Caco-2 (cell line): ENCODE data around the gene RB1. TPM values are rescaled to one million over a fixed set of nuclear protein-coding genes. Genes with fewer than 3 reads are reported as not detected.

ENCODE experiments used
- BruUV-seq: library from RNA; stranded (reverse); fragments of 400-500 nt; replicated peaks from 2 replicates; lab custom pipeline; 2021; lab: Mats Ljungman, UMichigan
- CTCF ChIA-PET: fragments of 300-600 bp; sonication (Branson Sonifier 250); formaldehyde crosslinking; loops from one replicate; lab custom pipeline; 2022; ENCODE audit warnings: antibody characterized with exemption; lab: Charles Lee
- POLR2A ChIA-PET: fragments of 300-600 bp; sonication (Branson Sonifier 250); formaldehyde crosslinking; loops from one replicate; lab custom pipeline; 2022; ENCODE audit warnings: antibody characterized with exemption; lab: Charles Lee
- DNase-seq, 2 experiments: peaks; one replicate each; pipeline versions ENCODE4 v3.0.0 to v3.0.0-alpha.2; 2020 to 2022
- H3K27me3 ChIP-seq: replicated peaks from 2 replicates; pipeline ENCODE4 v1.6.0; 2011; ENCODE audit warnings: low read length; ENCODE audit not compliant: control insufficient read depth, insufficient read depth
- H3K36me3 ChIP-seq: 2 replicates; pipeline ENCODE4 v1.5.1; 2011; ENCODE audit warnings: low read length; ENCODE audit not compliant: control insufficient read depth, insufficient read depth
- H3K4me1 ChIP-seq: fragments of 250-450 bp; sonication (Bioruptor Pico); 2 replicates; pipeline ENCODE4 v1.5.1; 2020; ENCODE audit warnings: mild to moderate bottlenecking
- H3K4me3 ChIP-seq: 2 replicates; pipeline ENCODE4 v1.5.1; 2011; ENCODE audit warnings: low read depth, mild to moderate bottlenecking, control low read depth, low read length
- H3K9me3 ChIP-seq: fragments of 250-450 bp; sonication (Bioruptor Pico); 2 replicates; pipeline ENCODE4 v1.5.1; 2020; ENCODE audit warnings: mild to moderate bottlenecking, moderate library complexity
- H3K27ac Mint-ChIP-seq: one replicate; pipeline ENCODE4 v1.8.0; 2022; ENCODE audit warnings: mixed read lengths; ENCODE audit not compliant: unreplicated experiment
- H3K27me3 Mint-ChIP-seq: one replicate; pipeline ENCODE4 v1.8.0; 2022; ENCODE audit warnings: mixed read lengths; ENCODE audit not compliant: insufficient read depth, unreplicated experiment
- H3K36me3 Mint-ChIP-seq: one replicate; pipeline ENCODE4 v1.8.0; 2022; ENCODE audit warnings: mild to moderate bottlenecking, mixed read lengths; ENCODE audit not compliant: insufficient read depth, unreplicated experiment
- H3K4me1 Mint-ChIP-seq: one replicate; pipeline ENCODE4 v1.8.0; 2022; ENCODE audit warnings: low read depth, mixed read lengths; ENCODE audit not compliant: unreplicated experiment
- H3K4me3 Mint-ChIP-seq: one replicate; pipeline ENCODE4 v1.8.0; 2022; ENCODE audit warnings: mild to moderate bottlenecking, moderate library complexity, mixed read lengths; ENCODE audit not compliant: unreplicated experiment
- H3K9me3 Mint-ChIP-seq: one replicate; pipeline ENCODE4 v1.8.0; 2022; ENCODE audit warnings: mixed read lengths; ENCODE audit not compliant: unreplicated experiment
- intact Hi-C: fragments of 100-400 bp; cut with micrococcal nuclease; formaldehyde crosslinking; loops from one replicate; pipeline ENCODE4 v1.10.0; 2022; ENCODE audit not compliant: unreplicated experiment
- total RNA-seq: library from RNA; stranded (reverse); gene quantifications from 2 replicates; pipeline ENCODE4 v1.2.3, GENCODE V29; 2022
- TF ChIP-seq, protein P1 (sequence below), 2 experiments: fragments of 200-600 bp in 1 of 2; IDR thresholded peaks; 1 replicate in 1 of 2; 2 replicates in 1 of 2; pipeline versions ENCODE4 v1.5.1 to v1.8.0; 2011 to 2022; ENCODE audit warnings: antibody characterized with exemption in 1 of 2, control low read depth in 1 of 2, inconsistent platforms in 1 of 2, low read depth in 1 of 2, low read length in 1 of 2, mild to moderate bottlenecking in 1 of 2, moderate library complexity in 1 of 2; ENCODE audit not compliant: insufficient read depth in 1 of 2, severe bottlenecking in 1 of 2, unreplicated experiment in 1 of 2

Gene RB1
- total RNA-seq, 1 experiment from 2014 or later = 24.1 TPM

DNA sequence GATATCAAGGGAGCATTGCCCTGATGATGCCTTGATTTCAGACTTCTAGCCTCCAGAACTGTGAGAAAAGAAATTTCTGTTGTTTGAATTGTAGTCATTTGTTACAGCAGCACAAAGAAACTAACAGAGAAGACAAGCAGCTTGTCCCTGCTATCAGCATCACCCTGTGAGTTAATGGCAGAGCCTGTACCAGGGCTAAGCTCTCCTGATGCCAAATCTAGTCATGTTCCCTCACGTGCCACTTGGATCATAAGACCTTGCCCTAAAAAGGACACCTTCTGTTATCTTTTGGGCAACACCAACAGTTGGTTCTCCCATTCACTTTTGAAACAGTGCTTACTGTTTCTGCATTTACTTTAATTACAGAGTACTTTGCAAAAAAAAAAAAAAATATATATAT is 214.5 kb downstream of the RB1 start:
- Mint-ChIP-seq H3K9me3 (no peaks in the 10 kb centered on the region), H3K27me3 (no peaks in the 10 kb centered on the region), H3K4me3 (no peak overlapping the region), H3K36me3 (no peaks in the 10 kb centered on the region), H3K27ac (no peak overlapping the region), H3K4me1 (no peaks in the 10 kb centered on the region)
- H3K27me3 ChIP-seq = no peaks in the 10 kb centered on the region
- ChIA-PET POLR2A (no interaction called here), CTCF (no interaction called here)
- H3K4me3 ChIP-seq = no peak overlapping the region
- DNase-seq = no peak
- intact Hi-C loops = no loop called here
- H3K36me3 ChIP-seq = no peaks in the 10 kb centered on the region
- no peaks in the 10 kb centered on the region for H3K4me1 ChIP-seq
- BruUV-seq = no TSS peak
- H3K9me3 ChIP-seq = no peaks in the 10 kb centered on the region
- TF ChIP-seq, protein P1, sequence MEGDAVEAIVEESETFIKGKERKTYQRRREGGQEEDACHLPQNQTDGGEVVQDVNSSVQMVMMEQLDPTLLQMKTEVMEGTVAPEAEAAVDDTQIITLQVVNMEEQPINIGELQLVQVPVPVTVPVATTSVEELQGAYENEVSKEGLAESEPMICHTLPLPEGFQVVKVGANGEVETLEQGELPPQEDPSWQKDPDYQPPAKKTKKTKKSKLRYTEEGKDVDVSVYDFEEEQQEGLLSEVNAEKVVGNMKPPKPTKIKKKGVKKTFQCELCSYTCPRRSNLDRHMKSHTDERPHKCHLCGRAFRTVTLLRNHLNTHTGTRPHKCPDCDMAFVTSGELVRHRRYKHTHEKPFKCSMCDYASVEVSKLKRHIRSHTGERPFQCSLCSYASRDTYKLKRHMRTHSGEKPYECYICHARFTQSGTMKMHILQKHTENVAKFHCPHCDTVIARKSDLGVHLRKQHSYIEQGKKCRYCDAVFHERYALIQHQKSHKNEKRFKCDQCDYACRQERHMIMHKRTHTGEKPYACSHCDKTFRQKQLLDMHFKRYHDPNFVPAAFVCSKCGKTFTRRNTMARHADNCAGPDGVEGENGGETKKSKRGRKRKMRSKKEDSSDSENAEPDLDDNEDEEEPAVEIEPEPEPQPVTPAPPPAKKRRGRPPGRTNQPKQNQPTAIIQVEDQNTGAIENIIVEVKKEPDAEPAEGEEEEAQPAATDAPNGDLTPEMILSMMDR (IDR thresholded peaks at IDR 0.05; ENCODE audit: insufficient read depth in 1 of 2, low read depth in 1 of 2, low read length in 1 of 2, severe bottlenecking in 1 of 2, unreplicated experiment in 1 of 2) = no peak

DNA sequence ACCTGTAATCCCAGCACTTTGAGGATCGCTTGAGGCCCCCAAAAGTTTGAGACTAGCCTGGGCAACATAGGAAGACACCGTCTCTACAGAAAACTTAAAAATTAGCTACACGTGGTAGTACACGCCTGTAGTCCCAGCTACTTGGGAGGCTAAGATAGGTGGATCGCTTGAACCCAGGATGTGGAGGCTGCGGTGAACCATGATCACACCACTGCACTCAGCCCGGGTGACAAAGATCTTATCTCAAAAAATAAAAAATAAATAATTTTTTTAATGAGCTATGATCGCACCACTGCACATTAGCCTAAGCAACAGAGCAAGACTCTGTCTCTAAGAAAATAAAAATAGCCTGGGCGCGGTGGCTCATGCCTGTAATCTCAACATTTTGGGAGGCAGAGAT is 222.7 kb downstream of the RB1 start:
- Histone ChIP-seq H3K27me3 (no peaks in the 10 kb centered on the region), H3K4me3 (no peak overlapping the region), H3K4me1 (no peaks in the 10 kb centered on the region), H3K9me3 (no peaks in the 10 kb centered on the region), H3K36me3 (no peaks in the 10 kb centered on the region)
- ChIA-PET POLR2A (no interaction called here), CTCF (no interaction called here)
- Mint-ChIP-seq H3K4me3 (no peak overlapping the region), H3K9me3 (no peaks in the 10 kb centered on the region), H3K36me3 (no peaks in the 10 kb centered on the region), H3K4me1 (no peaks in the 10 kb centered on the region), H3K27ac (no peak overlapping the region), H3K27me3 (peaks cover 5% of the 10 kb centered on the region)
- no peak for DNase-seq
- TF ChIP-seq, protein P1 (IDR thresholded peaks at IDR 0.05; ENCODE audit: insufficient read depth in 1 of 2, low read depth in 1 of 2, low read length in 1 of 2, severe bottlenecking in 1 of 2, unreplicated experiment in 1 of 2) = no peak
- BruUV-seq = no TSS peak
- intact Hi-C loops = no loop called here

DNA sequence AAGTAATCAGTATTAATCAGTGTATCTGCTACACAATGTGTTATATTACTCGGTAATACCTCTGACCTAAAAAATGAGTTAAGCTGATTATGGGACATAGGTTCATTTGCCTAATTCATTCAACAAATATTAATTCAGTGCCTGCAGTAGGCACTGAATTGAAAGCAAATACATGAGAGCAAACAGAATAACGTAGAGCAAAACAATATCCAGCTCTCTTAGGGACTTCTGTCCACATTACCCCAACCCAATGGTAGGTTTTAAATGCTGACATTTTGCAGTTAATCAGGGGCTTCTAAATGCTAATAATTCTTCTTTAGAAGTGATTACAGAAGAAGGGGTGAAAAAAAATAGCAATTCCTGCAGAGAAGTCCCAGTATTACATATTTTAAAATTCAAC is 224.4 kb downstream of the RB1 start:
- Mint-ChIP-seq H3K27me3 (peaks cover 5% of the 10 kb centered on the region), H3K36me3 (peaks cover 14% of the 10 kb centered on the region), H3K27ac (no peak overlapping the region), H3K4me1 (no peaks in the 10 kb centered on the region), H3K4me3 (no peak overlapping the region), H3K9me3 (no peaks in the 10 kb centered on the region)
- ChIA-PET CTCF (no interaction called here), POLR2A (no interaction called here)
- intact Hi-C loops = no loop called here
- no peak for DNase-seq
- Histone ChIP-seq H3K4me1 (no peaks in the 10 kb centered on the region), H3K27me3 (no peaks in the 10 kb centered on the region), H3K4me3 (no peak overlapping the region), H3K36me3 (no peaks in the 10 kb centered on the region), H3K9me3 (no peaks in the 10 kb centered on the region)
- TF ChIP-seq, protein P1 (IDR thresholded peaks at IDR 0.05; ENCODE audit: insufficient read depth in 1 of 2, low read depth in 1 of 2, low read length in 1 of 2, severe bottlenecking in 1 of 2, unreplicated experiment in 1 of 2) = no peak
- no TSS peak for BruUV-seq
